Activated CD8-positive, alpha-beta memory T cell treated with anti-CD3 and anti-CD28 coated beads, Interleukin-2, amount 50 U/mL, for 1 hour (primary cell): ENCODE measurements around the gene RHPN2.
"Not testable (repeated sequence)": the region's sequence is repeated elsewhere in the genome, so short reads cannot be mapped to it uniquely, and the experiment has no call there.

Experiments
- DNase-seq: peaks from one replicate; pipeline ENCODE4 v3.0.0-alpha.2; 2020; ENCODE audit errors: extremely low read depth

RHPN2 gene

GRCh38 chr19:32977280-32977679 is 87.4 kb downstream of the RHPN2 start:
- DNase-seq = no peak

GRCh38 chr19:32976223-32976805 is 88.4 kb downstream of the RHPN2 start:
- DNase-seq = peak; percentile 23

- peak; percentile 91 for DNase-seq
These were observed 92.8 kb downstream of the RHPN2 start, which contains the start of the genes CEP89 and FAAP24 for GRCh38 chr19:32971715-32972540. CEP89 (minus strand) TSS chr19:32971958; CDS start chr19:32971874, 84 bp downstream. FAAP24 (plus strand) TSS chr19:32972242; CDS start chr19:32973197, 955 bp downstream.

DNA sequence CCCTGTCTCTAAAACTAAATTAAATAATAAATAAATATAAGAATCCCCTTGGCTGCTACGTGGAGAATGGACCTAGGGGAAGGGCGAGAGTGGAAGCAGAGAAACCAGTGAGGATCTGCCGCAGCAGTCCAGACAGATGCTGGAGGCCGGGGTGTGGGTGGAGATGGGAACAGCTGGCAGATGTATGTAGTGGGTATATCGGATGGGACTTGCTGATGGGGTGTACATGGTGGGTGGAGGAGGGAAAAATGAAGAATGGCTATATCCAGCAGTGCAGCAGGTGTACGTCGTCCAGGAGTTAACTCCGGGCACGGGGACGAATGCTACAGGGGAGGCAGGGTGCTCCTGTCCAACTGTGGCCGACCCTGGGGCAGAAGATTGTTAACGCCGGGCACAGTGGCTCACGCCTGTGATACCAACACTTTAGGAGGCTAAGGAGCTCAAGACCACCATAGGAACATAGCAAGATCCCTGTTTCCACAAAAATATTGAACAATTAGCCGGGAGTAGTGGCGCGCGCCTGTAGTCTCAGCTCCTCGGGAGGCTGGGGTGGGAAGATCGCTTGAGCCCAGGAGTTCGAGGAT is 93.6 kb downstream of the RHPN2 start:
- no peak for DNase-seq

DNA sequence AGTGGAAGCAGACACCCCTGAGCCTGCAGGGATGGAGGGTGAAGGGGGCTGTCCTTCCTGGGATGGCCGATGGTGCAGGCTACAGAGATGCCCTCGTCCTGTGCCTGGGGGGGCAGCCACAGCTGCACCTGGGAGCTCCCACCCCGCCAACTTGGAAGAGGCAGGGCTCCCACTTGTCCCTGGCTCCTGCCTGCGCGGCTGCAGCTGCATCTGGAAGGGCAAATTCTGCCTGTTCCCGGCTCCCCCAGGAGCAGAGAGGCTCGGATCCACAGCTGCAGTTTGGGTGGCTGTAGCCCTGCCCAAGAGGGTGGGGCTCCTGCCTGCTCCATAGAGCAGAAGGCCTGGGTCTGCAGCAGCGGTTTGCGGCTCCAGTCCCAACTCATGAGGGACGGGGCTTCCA is 95.1 kb downstream of the RHPN2 start:
- no peak for DNase-seq

DNA sequence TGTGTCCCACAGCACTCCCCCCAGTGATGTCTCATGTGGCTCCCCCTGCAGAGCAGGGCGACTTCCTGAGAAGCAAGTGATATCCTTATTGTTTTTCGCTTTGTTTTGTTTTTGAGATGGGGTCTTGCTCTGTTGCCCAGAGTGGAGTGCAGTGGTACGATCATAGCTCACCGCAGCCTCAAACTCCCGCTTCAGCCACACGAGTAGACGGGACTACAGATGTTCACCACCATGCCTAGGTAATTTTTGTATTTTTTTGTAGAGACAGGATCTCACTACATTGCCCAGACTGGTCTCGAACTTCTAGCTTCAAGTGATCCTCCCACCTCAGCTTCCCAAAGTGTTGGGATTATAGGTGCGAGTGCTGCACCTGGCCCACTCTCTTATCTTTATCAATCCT is 97.9 kb downstream of the RHPN2 start:
- DNase-seq = no peak

GRCh38 chr19:32945260-32945659 is 119.4 kb downstream of the RHPN2 start:
- no peak for DNase-seq

DNA sequence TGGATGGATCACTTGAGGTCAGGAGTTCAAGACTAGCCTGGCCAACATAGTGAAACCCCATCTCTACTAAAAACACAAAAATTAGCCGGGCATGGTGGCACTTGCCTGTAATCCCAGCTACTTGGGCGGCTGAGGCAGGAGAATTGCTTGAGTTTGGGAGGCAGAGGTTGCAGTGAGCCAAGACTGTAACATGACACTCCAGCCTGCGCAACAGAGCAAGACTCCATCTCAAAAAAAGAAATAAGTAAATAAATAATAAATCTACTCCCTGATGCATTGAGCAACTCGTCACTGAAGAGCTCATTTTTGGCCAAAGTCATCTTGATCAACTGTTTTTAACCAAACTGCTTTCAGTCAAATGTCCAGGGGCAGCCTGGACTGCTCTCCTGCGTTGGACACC is 123.4 kb downstream of the RHPN2 start:
- DNase-seq = not testable (repeated sequence)

GRCh38 chr19:32936065-32936464 is 128.6 kb downstream of the RHPN2 start:
- DNase-seq = no peak

GRCh38 chr19:32935629-32936028 is 129.1 kb downstream of the RHPN2 start:
- DNase-seq = no peak

DNA sequence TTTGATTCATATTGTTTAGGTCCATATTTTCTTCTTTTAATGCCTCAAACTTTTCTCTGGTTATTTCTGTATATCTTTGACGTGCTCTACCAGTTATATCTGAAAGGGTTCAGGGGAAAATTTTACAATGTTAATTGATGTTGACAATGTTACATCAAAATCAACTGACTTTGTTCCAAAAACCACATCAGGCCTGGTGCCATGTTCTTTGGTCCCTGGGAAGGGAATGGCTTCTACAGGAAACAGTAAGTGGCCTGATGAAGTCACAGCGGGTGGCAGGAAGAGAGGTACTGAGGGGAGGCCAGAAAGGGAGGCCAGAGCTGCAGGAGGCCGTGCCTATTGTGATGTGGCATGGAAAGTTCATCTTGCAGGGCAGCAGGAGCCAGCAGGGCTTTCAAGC is 131.1 kb downstream of the RHPN2 start:
- DNase-seq = no peak

- DNase-seq = no peak
These were observed 134.1 kb downstream of the RHPN2 start for GRCh38 chr19:32930567-32930966.

- no peak for DNase-seq
These were observed 135.9 kb downstream of the RHPN2 start for GRCh38 chr19:32928806-32929205.
